Fibroblast of skin of scalp (primary cell): ENCODE data around the gene HTT.

Source experiments
- DNase-seq: peaks from one replicate; pipeline ENCODE4 v3.0.0-alpha.2; 2013

HTT gene

DNA sequence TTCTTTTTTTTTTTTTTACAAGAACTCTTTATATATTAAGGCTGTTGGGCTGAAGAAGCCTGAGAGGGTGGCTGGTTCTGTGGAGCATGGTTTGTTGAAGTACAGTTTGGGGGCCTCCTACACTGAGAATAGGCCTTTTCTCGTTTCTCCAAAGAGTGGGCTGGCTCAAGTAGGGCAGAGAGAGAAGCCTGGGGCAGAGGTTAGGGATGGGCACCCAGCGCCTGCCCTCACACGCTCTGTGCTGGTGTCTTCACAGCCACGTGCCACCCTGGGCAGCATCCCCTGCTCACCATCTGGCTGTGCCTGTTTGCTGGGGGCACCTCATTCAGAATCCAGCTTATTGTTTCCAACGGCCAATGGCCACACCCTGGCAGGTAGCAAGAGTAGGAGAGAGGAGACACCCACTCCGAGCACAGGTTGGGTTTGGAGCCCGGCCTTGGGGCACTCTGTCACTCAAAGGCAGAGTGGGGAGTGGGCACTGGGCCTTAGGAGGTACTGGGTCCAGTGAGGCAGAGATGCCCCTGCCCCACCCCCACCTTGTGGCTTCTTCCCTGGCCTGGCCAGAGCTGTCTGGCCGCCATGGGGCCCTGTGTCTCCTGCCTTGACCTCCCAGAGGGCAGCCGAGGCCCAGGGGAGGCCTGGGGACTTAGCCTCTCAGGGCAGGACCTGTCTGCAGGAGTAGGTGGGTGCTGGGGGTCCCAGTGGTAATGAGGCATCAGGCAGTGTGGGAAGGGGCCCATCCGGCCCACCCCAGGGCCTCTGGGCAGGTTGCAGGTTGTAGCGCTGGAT is 177.4 kb downstream of the HTT start:
- no peak for DNase-seq

GRCh38 chr4:3252480-3252828 is 178.0 kb downstream of the HTT start:
- no peak for DNase-seq

GRCh38 chr4:3252831-3253641 is 178.6 kb downstream of the HTT start:
- no peak for DNase-seq

- DNase-seq, result no peak
Observed at GRCh38 chr4:3253808-3254207, 179.3 kb downstream of the HTT start.

GRCh38 chr4:3254302-3255131 is 180.0 kb downstream of the HTT start:
- no peak for DNase-seq

GRCh38 chr4:3255611-3256186 is 181.2 kb downstream of the HTT start:
- no peak for DNase-seq

DNA sequence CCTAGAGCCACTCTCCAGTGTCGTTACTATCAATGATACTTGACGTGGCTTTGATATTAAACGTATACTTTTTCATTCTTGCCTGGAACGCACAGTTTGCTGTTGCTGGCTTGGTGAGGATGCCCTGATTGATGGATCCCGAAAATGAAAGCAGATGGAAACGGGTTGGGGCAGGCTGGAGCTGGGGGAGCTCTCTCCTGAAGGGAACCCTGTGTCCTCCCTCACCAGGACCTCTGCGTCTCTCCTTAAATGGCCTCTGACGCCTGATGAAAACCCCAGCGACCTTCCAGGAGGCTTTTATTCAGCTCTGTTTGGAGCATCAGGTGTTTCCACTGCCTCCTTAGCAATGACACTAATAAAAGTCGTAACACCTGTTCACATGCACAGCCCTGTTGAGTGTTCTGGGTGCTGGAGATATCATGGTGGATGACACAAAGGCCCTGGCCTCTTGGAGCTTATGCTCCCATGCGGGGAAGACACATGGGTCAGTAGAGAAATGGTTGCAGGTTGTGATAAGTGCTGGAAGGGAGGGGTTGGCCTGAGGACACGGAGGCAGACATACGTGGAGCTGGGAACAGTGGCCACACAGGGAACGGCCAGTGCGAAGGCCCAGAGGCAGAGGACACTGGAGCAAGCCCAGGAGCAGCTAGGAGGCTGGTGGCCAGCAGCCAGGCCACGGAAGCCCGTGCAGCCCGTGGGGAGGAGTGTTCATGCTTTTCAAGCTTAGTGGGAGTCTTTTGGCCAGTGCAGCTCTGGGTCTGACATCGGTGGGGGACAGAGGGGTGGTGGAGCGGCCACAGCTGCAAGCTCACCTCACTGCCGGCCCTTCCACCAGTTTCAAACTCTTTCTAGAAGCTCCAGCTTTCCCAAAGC is 182.0 kb downstream of the HTT start:
- DNase-seq, result no peak

DNA sequence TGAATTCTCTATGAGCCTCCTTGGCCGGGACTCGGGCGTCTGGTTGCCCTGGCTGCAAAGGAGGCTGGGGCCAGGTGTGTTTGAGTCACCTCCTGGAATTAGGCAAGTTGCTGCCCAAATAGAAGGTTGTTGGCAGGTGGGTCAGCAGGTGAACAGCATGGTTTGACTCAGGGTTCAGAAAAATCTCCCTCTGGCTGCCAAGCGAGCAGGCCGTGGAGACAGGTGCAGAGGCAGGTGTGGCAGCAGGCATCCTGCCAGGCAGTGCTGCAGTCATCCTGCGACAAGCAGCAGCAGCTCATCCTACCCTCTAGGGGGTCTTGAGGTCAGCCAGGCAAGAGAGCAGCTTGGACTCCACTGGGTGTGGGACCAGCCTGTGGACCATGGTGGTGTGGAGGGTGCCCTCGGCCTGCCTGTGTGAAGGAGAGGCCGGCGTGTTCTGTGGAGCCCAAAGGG is 182.6 kb downstream of the HTT start:
- DNase-seq, result no peak

DNA sequence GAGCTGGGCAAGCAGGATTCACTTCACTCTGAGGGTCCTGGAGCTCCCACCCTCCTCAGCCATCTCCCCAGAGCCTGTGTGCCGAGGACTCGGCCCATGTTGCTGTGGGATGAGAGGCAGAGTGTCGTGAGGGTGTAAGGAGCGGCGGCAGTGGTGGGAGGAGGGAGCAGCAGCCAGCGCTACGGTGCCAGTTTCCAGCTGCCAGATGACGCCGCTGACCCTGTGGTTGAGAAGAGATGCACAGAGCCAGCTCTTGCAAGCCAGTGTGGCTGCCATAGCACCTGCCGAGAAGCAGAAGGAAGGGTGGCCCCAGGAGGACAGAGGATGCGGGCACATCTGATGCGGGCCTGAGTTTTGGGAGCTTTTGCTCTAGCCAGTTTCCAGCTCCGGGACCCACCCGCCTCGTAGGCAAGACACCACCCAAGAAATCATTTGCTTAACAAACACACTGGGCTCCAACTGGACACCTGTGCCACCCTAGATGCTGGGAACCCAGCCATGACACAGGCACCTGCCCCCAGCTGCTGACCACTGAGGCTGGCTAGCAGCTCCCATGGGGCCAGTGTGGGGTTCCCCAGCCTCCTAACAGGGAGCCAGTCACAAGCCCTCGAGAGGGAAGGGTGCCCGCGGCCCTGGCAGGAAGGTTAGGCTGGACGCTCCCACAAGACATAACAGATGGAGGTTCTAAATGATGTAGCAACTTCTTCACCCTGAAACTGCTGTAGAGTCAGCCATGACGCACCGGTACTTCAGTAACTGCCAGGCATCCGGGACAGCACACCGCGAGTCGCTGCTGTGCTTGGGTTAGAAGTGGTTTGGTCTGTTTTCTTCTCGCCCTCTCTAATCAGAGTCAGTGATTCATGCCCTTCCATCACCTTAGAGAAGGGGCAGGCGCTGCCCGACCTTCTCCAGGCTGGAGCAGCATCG is 183.3 kb downstream of the HTT start:
- DNase-seq, result no peak

DNA sequence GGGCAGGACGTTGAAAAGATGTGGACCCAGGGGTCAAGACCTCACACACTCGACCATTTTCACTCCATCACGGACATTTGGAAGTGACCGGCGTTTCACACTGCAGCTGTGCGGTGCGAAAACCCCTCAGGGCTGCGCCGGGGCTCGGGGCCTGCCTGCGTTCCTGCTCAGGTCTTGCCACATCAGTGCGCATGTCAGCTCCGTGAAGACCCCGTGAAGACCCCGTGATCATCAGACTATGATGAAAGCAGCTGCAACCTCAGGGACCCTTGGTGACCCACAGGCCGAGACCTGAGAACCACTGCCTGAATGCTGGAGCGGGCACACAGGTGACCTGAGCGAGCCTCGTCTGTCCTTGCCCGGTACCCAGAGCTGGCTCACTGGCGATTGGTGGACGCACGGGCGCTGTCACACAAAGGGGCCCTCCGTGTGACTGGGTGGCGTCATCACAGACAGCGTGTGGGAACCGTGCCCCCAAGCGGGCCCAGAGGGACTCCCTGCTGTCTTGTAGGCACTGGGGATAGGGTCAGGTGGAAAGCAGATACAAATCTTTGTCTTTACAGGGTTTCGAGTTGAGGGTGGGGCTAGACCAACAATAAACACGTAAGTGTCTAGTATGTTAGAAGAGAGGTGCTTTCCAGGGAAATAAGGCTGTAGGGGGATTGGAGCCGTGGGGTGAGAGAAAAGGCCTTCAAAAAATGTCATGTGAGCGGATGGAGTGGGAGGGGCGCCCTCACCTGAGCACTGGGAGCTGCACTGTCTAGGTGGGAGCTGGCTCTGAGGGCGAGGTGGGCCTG is 187.1 kb downstream of the HTT start:
- DNase-seq, result no peak

- DNase-seq, result no peak
Observed at GRCh38 chr4:3262208-3263052, 187.9 kb downstream of the HTT start.

DNA sequence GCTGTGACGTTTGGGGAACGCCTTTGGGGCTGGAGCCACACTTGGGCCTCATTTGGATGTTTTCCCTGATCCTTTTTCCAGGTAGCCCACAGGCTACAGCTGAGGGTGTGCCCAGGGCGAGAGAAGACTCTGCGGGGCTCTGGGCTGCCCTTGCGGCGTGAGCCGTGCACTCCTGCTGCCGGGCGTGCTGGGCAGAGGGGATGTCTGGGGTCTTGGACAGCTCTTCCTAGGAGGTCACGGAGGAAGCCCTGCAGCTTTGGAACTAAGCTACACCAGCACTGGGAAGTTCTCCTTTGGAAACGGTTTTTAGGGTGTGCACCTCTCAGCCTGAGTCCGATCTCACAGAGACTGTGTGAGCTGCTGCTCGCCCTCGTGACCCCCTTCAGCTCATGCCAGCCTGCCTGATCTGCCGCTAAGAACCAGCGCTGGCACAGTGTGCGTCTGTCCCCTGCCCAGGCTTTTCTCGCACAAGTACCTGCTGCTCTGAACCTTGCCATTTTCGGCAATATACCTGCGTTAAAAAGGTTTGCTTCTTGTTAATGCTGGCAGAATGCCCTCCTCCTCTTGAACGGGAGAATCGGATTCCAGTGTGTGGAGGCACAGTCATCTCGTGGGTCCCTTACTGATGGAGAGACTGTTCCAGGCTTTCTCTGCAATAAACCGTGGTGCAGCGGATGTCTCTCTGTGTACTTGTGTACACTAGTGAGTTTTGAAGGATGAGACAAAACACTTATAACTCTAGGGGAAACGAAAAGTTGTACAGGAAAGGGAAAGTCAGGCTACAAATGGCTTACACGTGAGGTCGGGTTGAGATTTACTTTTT is 188.8 kb downstream of the HTT start:
- DNase-seq, result no peak

DNA sequence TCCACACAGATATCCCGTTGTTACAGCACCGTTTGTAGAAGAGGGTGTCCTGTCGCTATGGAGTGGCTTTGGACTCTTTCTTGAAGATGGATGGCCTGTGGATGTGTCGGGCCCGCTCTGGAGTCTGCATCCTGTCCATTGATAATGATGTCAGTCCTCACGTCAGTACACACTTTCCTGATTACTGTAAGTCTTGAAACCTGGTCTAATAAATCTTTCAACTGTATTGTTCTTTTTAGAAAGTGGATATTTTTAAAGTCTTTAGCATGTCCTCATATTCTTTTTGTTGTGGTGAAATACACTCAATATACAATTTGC is 189.4 kb downstream of the HTT start:
- DNase-seq, result no peak

DNA sequence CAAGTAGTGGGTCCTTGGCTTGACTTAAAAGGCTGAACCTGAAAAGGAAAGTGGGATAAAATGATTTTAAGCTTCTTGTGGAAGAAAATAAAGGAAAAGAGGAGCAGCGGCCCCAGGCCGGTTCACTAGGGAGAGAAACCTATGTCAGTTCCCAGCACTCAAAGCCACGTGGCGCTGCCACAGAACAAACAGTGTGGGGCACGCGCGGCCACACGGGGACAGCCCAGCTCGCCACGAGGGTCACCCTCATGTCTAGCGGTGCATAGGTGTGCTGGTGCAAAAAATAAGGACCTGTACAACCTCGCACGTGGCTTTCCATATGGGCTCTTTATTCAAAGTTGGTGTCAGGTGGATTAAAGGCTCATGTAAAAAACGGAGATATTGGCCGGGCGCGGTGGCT is 191.6 kb downstream of the HTT start:
- DNase-seq, result no peak

DNA sequence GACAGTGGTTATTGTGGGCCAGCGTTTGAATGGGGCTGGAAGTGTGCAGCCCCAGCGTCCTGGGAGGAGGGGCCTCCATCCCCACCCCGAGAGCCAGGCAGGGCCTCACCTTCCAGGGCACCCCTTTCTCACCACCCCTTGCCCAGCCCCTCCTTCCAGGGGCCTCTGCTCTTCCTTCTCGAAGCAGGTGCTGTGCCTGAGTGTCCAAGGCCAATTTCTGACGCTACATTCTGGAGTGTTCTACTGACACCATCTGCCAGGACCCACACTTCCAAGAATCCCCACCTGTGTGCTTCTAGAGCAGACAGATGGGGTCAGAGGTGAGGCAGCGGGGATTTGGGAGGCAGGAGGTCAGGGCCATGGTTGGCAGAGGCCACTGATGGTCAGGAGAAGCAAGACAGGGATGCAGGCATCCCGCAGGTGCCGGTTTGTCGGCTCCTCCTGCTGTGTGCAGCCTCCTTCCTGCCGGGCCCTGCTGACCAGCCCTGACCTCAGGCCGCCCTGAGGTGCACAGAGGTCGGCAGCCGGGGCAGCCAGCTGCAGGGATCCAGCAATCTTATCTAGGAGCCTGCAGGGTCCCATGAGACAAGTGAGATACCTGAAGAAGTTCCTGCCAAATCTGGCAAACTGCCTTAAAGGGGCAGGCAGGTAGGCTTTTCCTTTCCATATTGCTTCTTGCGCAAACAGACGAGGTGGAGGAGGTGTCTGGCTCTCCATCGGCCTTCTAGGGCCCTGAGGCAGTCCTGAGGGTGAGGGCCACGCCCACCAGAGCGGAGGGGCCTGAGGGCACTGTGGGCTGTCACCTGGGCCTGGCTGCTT is 193.3 kb downstream of the HTT start:
- DNase-seq, result no peak

DNA sequence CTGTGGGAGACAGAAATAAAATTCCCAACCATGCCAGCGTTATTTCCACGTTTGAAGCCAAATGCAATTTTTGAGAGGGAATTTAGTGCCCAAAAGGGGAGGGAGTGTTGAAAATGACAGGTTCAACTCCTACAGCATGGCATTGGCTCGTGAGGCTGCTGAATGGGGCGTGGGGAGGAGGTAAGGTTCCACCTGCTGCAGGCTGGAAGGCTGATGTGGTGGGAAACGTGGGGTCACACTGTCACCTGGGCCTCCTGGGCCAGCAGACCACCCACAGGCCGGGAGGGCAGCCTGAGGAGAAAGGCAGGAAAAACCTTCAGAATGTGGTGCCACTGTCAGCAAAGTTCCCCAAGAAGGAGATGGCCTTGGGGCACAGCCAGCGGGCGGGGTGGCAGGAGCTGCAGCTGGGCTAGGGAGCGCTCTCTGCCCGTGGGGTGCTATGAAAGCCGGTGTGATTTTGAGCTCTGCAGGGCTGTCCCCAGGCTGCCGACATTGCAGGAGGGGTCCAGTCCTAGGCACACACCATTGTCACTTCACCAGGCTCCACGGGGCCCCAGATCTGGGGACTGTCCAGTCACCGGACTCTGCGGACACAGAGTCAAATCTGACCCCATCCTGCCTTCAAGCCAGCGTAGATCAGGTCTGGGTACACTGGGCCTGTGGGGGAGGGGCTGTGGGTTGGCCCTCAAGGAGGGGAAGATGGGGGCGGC is 194.1 kb downstream of the HTT start:
- no peak for DNase-seq
